OCI-LY7 (cell line): Measurements from ENCODE around the gene DNAAF8. TPM values are rescaled to one million over a fixed set of nuclear protein-coding genes. Genes with fewer than 3 reads are reported as not detected.
A peak's percentile ranks its signal among the peaks of the same experiment; 100 is the strongest.

ENCODE experiments used
- BruUV-seq: library from RNA; stranded (reverse); fragments of 400-500 nt; replicated peaks from 2 replicates; lab custom pipeline; 2021; lab: Mats Ljungman, UMichigan
- CTCF ChIA-PET: fragments of 300-600 bp; sonication (Branson Sonifier 250); formaldehyde crosslinking; loops from one replicate; lab custom pipeline; 2022; ENCODE audit warnings: antibody characterized with exemption; ENCODE audit not compliant: unreplicated experiment; lab: Charles Lee
- POLR2A ChIA-PET: fragments of 300-600 bp; sonication (Branson Sonifier 250); formaldehyde crosslinking; loops from one replicate; lab custom pipeline; 2022; ENCODE audit warnings: antibody characterized with exemption; lab: Charles Lee
- DNase-seq: peaks from one replicate; pipeline ENCODE4 v3.0.0-alpha.2; 2015; ENCODE audit warnings: low spot score
- H2AFZ ChIP-seq: fragments of 200-600 bp; sonication (generic), shearing (Covaris generic); 2 replicates; pipeline ENCODE4 v1.6.1; 2014; ENCODE audit warnings: mild to moderate bottlenecking, antibody characterized with exemption, low read length, moderate library complexity
- H3K27ac ChIP-seq: fragments of 200-600 bp; sonication (generic); 2 replicates; pipeline ENCODE4 v1.5.1; 2014; ENCODE audit warnings: mixed run types, low read depth, mild to moderate bottlenecking, moderate library complexity, low read length, inconsistent platforms; ENCODE audit not compliant: poor library complexity, severe bottlenecking
- H3K36me3 ChIP-seq: fragments of 200-600 bp; sonication (generic); 2 replicates; pipeline ENCODE4 v1.6.1; 2014; ENCODE audit warnings: mild to moderate bottlenecking, antibody characterized with exemption, low read length, moderate library complexity, mixed read lengths; ENCODE audit not compliant: insufficient read depth
- H3K4me1 ChIP-seq: fragments of 200-600 bp; sonication (generic); 2 replicates; pipeline ENCODE4 v1.5.1; 2014; ENCODE audit warnings: mild to moderate bottlenecking, low read length; ENCODE audit not compliant: insufficient read depth, poor library complexity, severe bottlenecking
- H3K4me2 ChIP-seq: fragments of 200-600 bp; sonication (generic); 2 replicates; pipeline ENCODE4 v1.6.1; 2014; ENCODE audit warnings: mild to moderate bottlenecking, low read length
- H3K4me3 ChIP-seq: fragments of 200-600 bp; sonication (generic); 2 replicates; pipeline ENCODE4 v1.5.1; 2014; ENCODE audit warnings: mild to moderate bottlenecking, low read depth, low read length; ENCODE audit not compliant: poor library complexity, severe bottlenecking
- H3K79me2 ChIP-seq: fragments of 200-600 bp; sonication (generic); 2 replicates; pipeline ENCODE4 v1.6.1; 2016; ENCODE audit warnings: low read depth, mild to moderate bottlenecking, low read length, moderate library complexity, mixed read lengths; ENCODE audit not compliant: insufficient read depth
- H3K9me2 ChIP-seq: fragments of 200-600 bp; sonication (generic); 2 replicates; pipeline ENCODE4 v1.6.1; 2016; ENCODE audit warnings: mild to moderate bottlenecking, low read length, mixed read lengths; ENCODE audit not compliant: insufficient read depth
- H3K9me3 ChIP-seq: fragments of 200-600 bp; sonication (generic); 2 replicates; pipeline ENCODE4 v1.6.1; 2014; ENCODE audit warnings: mild to moderate bottlenecking, mixed run types, low read length, mixed read lengths
- H4K20me1 ChIP-seq: fragments of 200-600 bp; sonication (generic); 2 replicates; pipeline ENCODE4 v1.6.1; 2014; ENCODE audit warnings: mild to moderate bottlenecking, antibody characterized with exemption, low read length, moderate library complexity, mixed read lengths; ENCODE audit not compliant: insufficient read depth
- EZH2phosphoT487 ChIP-seq: fragments of 200-600 bp; sonication (generic); IDR thresholded peaks from 2 replicates; pipeline ENCODE4 v1.6.1; 2018; ENCODE audit warnings: low read depth, borderline replicate concordance, mild to moderate bottlenecking, mixed run types, antibody characterized with exemption, low read length, moderate library complexity, mixed read lengths
- intact Hi-C: fragments of 100-400 bp; cut with micrococcal nuclease; formaldehyde crosslinking; loops from one replicate; pipeline ENCODE4 v1.10.0; 2022; ENCODE audit not compliant: unreplicated experiment
- total RNA-seq, 2 experiments: library from RNA; depleted of rRNA in 1 of 2; stranded (reverse); fragments of >200 nt in 1 of 2; shearing (Covaris generic) in 1 of 2; gene quantifications; 2 replicates each; pipeline ENCODE4 v1.2.3, GENCODE V29; 2014 to 2022
- TF ChIP-seq, protein P1 (sequence below): fragments of 200-600 bp; sonication (generic); conservative IDR thresholded peaks from 2 replicates; pipeline ENCODE4 v1.5.1; 2014; ENCODE audit warnings: mild to moderate bottlenecking, antibody characterized with exemption, low read length, moderate library complexity, mixed read lengths

The DNAAF8 gene
- total RNA-seq, 2 experiments from 2014 or later: 0.38 to 1.1 TPM

DNA sequence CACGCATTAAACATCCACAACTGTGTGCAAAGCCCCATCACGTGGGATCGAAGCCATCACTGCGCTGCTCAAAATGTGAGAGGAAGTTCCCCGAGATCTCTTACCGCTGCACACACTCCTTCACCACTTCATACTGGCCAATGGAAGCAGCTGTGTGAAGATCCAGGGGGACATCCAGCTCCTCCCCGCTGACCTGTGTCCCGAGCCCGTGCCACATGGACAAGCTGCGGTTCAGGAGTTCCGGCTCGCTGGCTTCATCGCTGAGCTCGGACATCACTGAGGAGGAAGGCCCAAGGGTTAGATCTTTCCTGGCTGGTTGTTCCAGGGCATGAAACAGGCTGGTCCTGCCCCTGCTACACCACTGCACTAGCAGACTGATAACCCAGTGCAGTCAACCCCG is 4.5 kb upstream of the DNAAF8 start:
- BruUV-seq: no TSS peak
- Histone ChIP-seq H3K9me2 (no peaks in the 10 kb centered on the region), H3K4me1 (peaks cover 9% of the 10 kb centered on the region), H4K20me1 (no peaks in the 10 kb centered on the region), H3K9me3 (no peaks in the 10 kb centered on the region), H3K4me2 (no peak overlapping the region), H3K79me2 (peaks cover 13% of the 10 kb centered on the region; the same call in 1 of the 2 replicates), H2AFZ (no peak overlapping the region), H3K4me3 (no peak overlapping the region), H3K27ac (no peak overlapping the region), H3K36me3 (peaks cover 19% of the 10 kb centered on the region; the same call in 1 of the 2 replicates)
- no peak for TF ChIP-seq EZH2phosphoT487
- TF ChIP-seq, protein P1, sequence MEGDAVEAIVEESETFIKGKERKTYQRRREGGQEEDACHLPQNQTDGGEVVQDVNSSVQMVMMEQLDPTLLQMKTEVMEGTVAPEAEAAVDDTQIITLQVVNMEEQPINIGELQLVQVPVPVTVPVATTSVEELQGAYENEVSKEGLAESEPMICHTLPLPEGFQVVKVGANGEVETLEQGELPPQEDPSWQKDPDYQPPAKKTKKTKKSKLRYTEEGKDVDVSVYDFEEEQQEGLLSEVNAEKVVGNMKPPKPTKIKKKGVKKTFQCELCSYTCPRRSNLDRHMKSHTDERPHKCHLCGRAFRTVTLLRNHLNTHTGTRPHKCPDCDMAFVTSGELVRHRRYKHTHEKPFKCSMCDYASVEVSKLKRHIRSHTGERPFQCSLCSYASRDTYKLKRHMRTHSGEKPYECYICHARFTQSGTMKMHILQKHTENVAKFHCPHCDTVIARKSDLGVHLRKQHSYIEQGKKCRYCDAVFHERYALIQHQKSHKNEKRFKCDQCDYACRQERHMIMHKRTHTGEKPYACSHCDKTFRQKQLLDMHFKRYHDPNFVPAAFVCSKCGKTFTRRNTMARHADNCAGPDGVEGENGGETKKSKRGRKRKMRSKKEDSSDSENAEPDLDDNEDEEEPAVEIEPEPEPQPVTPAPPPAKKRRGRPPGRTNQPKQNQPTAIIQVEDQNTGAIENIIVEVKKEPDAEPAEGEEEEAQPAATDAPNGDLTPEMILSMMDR: no peak
- CTCF ChIA-PET: no interaction called here
- DNase-seq: no peak
- intact Hi-C loops: no loop called here
- POLR2A ChIA-PET: interaction anchor here (0.6 kb wide), 1 partner anchor 199 kb away, joined by 4 read pairs; no protein-coding TSS in a partner anchor

DNA sequence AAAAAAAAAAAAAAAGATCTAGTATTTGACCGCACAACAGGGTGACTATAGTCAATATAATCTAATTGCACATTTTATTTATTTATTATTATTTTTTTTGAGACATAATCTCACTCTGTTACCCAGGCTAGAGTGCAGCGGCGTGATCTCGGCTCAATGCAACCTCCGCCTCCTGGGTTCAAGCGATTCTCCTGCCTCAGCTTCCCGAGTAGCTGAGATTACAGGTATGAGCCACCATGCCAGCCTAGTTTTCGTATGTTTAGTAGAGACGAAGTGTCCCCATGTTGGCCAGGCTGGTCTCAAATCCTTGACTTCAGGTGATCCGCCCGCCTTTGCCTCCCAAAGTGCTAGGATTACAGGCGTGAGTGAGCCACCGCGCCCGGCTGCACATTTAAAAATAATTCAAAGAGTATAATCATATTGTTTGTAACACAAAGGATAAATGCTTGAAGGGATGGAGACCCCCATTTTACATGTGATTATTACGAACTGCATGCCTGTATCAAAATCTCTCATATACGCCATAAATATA is 1.1 kb upstream of the DNAAF8 start:
- BruUV-seq: no TSS peak
- no peaks in the 10 kb centered on the region for H3K9me2 ChIP-seq
- peaks cover 13% of the 10 kb centered on the region; the same call in 1 of the 2 replicates for H3K79me2 ChIP-seq
- DNase-seq: no peak
- H3K27ac ChIP-seq: peak overlapping the region; percentile 64
- no peaks in the 10 kb centered on the region for H4K20me1 ChIP-seq
- H3K9me3 ChIP-seq: no peaks in the 10 kb centered on the region
- peak overlapping the region; percentile 89 for H3K4me3 ChIP-seq
- intact Hi-C loops: no loop called here
- H3K4me2 ChIP-seq: peak overlapping the region; percentile 94
- ChIA-PET CTCF (no interaction called here), POLR2A (interaction anchor here (0.6 to 3.6 kb wide), 2 partner anchors 35 to 1973 kb away, joined by 3 to 23 read pairs; partner anchors contain the start of gene ZNF500)
- H3K36me3 ChIP-seq: peaks cover 10% of the 10 kb centered on the region; the same call in 1 of the 2 replicates
- H3K4me1 ChIP-seq: peaks cover 15% of the 10 kb centered on the region
- no peak for TF ChIP-seq EZH2phosphoT487
- TF ChIP-seq, protein P1: no peak
- peak overlapping the region; percentile 87 for H2AFZ ChIP-seq

DNA sequence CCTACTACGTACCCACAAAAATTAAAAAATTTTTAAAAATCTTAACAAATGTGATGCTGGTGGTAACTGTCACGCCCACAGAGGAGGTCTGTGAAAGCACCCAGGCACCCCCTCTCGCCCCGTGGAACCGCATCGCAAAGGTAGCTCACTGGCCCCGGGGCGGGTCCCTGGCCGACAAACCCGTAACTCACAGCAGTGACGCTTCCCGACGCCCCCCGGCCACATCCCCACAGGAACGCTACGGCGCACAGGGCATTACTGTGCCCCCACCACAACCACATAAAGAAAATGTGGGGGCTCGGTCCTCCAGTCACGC is 632 bp upstream of the DNAAF8 start:
- POLR2A ChIA-PET: interaction anchor here (0.6 to 3.6 kb wide), 3 partner anchors 27 to 1974 kb away, joined by 3 to 23 read pairs (median 4); partner anchors contain the start of gene ZNF500
- CTCF ChIA-PET: interaction anchor here (0.5 kb wide), 1 partner anchor 122 kb away, joined by 3 read pairs; no protein-coding TSS in a partner anchor

More for the DNA sequence above, 632 bp upstream of the DNAAF8 start:
- Histone ChIP-seq H3K79me2 (peaks cover 13% of the 10 kb centered on the region; the same call in 1 of the 2 replicates), H3K4me2 (peak overlapping the region; percentile 94), H2AFZ (peak overlapping the region; percentile 87), H3K9me2 (no peaks in the 10 kb centered on the region), H3K27ac (peak overlapping the region; percentile 64), H4K20me1 (no peaks in the 10 kb centered on the region), H3K4me1 (peaks cover 15% of the 10 kb centered on the region), H3K36me3 (peaks cover 10% of the 10 kb centered on the region; the same call in 1 of the 2 replicates), H3K9me3 (no peaks in the 10 kb centered on the region), H3K4me3 (peak overlapping the region; percentile 89)
- no TSS peak for BruUV-seq
- no peak for TF ChIP-seq EZH2phosphoT487
- TF ChIP-seq, protein P1: no peak
- no peak for DNase-seq
- intact Hi-C loops: loop anchor here (2.0 kb wide), 3 partner anchors 41 to 113 kb away; partner anchors contain the start of genes GLYR1, NUDT16L1, ROGDI and UBN1
